ENCODE data around the gene SPANXB1.
"Not testable (repeated sequence)": the region's sequence is repeated elsewhere in the genome, so short reads cannot be mapped to it uniquely, and the experiment has no call there.

The SPANXB1 gene, protein sequence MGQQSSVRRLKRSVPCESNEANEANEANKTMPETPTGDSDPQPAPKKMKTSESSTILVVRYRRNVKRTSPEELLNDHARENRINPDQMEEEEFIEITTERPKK

DNA sequence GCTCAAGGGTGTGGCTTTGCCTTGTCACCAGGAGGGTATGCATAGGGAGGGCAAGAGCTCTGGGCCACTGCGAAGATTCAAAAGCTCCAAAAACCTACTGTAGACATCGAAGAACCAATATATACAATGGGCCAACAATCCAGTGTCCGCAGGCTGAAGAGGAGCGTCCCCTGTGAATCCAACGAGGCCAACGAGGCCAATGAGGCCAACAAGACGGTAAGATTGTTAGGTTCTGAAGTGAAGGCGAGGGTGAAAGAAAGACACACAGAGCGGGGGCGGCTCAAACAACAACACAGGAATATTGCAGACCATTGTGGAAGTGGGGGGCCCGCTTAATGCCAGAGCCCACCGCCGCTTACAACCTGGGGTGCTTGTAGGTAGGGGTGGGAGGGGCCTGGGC is at the start of gene SPANXB1:
SPANXB1 (plus strand) TSS at position 27 of the 400 bp plus-strand sequence; CDS start at position 127, 100 bp downstream.
- in situ Hi-C loops (cut with MboI; ENCODE audit: low sequenced_read_pairs, unreplicated experiment); DNase-seq (ENCODE audit: low spot score): not testable (repeated sequence)

DNA sequence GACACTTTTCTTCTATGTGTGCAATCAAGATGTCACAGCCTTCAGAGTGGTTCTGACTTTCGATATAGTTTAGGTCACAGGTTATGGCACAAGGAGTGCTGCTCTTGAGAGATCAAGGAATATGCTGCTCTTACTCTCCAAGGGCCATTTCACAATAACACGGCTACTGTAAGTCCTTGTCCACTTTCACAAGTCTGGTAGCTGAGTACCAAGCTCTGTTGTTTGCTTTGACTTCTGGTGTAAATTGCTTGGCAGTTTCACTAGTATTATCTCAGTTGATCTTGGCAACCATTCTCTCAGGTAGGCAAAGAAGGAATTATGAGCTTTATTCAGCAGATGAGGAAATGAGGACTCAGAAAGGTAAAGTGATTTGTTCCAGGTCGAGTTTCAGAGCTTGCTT is 35.4 kb upstream of the SPANXB1 start:
- no peak for DNase-seq (ENCODE audit: low spot score)
- TF ChIP-seq, protein P1, sequence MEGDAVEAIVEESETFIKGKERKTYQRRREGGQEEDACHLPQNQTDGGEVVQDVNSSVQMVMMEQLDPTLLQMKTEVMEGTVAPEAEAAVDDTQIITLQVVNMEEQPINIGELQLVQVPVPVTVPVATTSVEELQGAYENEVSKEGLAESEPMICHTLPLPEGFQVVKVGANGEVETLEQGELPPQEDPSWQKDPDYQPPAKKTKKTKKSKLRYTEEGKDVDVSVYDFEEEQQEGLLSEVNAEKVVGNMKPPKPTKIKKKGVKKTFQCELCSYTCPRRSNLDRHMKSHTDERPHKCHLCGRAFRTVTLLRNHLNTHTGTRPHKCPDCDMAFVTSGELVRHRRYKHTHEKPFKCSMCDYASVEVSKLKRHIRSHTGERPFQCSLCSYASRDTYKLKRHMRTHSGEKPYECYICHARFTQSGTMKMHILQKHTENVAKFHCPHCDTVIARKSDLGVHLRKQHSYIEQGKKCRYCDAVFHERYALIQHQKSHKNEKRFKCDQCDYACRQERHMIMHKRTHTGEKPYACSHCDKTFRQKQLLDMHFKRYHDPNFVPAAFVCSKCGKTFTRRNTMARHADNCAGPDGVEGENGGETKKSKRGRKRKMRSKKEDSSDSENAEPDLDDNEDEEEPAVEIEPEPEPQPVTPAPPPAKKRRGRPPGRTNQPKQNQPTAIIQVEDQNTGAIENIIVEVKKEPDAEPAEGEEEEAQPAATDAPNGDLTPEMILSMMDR (IDR thresholded peaks at IDR 0.05; ENCODE audit: borderline replicate concordance, control extremely low read depth, extremely low read depth, insufficient read depth, missing control alignments), result no peak
- in situ Hi-C loops (cut with MboI; ENCODE audit: low sequenced_read_pairs, unreplicated experiment), result no loop called here

DNA sequence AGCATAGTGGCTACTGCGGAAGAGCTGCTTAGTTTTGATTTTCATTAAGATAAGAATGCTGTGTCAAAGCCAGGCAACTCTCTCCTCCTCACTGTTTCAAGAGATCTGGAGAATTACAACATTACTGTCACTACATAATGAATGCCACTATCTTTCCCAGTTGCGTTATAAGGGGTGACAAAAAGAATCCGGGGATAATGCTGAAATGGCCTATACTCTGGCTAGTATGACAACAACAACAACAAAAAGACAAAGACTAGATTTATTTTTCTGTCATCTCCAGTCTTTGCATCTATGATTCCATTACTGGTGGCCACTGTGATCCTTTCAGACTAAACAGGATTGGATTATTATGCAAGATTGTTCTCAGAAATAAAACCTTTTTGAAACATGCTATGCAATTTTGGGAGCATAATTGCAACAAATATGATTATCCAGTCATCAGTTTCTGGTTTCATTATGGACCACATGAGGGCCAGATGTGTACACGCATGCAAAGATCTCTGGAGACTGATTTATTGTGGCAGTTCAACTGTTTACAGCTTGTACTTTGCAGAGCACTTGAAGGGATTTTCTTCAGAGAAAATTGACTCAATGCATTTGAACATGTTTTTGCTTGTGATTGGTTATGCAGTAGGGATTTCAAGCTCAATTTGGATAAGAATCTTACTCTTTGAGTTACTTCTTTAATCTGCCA is 31.1 kb upstream of the SPANXB1 start:
- in situ Hi-C loops (cut with MboI; ENCODE audit: low sequenced_read_pairs, unreplicated experiment), result no loop called here
- TF ChIP-seq, protein P1 (IDR thresholded peaks at IDR 0.05; ENCODE audit: borderline replicate concordance, control extremely low read depth, extremely low read depth, insufficient read depth, missing control alignments), result no peak

DNA sequence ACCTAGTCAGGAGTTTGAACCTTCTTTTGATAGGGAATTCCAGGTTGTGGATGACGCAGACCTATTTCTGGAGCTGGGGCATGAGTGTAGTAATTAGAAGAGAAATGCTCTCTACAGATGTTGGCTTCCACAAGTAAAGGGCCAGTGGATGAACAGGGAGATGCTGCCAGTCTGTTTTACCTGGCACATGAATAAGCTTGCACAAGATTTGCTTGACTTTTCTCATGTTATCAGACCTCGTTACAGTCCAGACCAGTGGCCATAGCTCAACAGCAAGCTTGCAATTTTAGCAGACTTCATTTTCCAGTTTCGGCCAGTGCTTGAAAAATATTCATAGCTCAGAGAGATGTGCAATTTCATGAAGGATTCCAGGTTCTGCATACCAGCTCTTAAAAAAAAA is 26.9 kb upstream of the SPANXB1 start:
- DNase-seq (ENCODE audit: low spot score), result no peak
- in situ Hi-C loops (cut with MboI; ENCODE audit: low sequenced_read_pairs, unreplicated experiment), result no loop called here
- TF ChIP-seq, protein P1 (IDR thresholded peaks at IDR 0.05; ENCODE audit: borderline replicate concordance, control extremely low read depth, extremely low read depth, insufficient read depth, missing control alignments), result no peak

More for the DNA sequence above, 31.1 kb upstream of the SPANXB1 start:
- DNase-seq (ENCODE audit: low spot score), result no peak

DNA sequence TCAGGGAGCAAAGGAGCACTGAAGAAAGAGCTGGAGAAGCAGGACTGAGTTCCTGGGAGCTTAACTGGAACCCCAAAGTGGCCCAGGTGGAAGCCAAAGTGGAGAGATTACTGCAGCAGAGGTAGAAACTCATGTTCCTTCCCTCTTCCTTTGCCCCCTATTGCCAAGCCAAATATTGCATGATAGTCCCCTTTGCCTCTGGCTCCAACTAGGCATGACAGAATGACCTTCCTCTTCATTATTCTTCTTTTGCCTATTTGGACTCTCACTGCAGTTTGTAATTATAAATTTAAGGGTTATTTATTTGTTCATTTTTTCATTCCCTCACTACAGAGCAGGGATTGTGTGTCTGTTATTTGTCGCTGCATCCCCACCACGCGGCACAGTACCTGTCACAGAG is 22.1 kb upstream of the SPANXB1 start:
- in situ Hi-C loops (cut with MboI; ENCODE audit: low sequenced_read_pairs, unreplicated experiment), result no loop called here
- no peak for DNase-seq (ENCODE audit: low spot score)
- TF ChIP-seq, protein P1 (IDR thresholded peaks at IDR 0.05; ENCODE audit: borderline replicate concordance, control extremely low read depth, extremely low read depth, insufficient read depth, missing control alignments), result no peak

DNA sequence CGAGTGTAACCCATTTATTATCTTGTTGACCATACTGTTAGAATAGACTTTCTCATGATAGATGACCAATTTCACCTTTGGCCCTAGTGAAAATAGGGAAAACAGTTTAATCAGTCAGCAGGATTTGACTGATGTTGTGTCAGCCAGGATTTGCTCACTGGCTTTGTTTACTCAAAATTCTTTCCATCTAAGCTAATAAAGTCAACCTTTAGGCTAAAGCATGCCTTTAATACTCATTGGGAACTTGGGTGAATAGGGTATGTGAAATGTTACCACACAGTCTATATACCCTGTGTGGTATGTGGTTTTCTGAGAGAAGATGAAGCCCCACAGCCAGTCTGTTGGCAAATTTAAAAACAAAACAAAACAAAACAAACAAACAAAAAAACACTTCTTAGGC is 18.7 kb upstream of the SPANXB1 start:
- DNase-seq (ENCODE audit: low spot score), result no peak
- TF ChIP-seq, protein P1 (IDR thresholded peaks at IDR 0.05; ENCODE audit: borderline replicate concordance, control extremely low read depth, extremely low read depth, insufficient read depth, missing control alignments), result no peak
- in situ Hi-C loops (cut with MboI; ENCODE audit: low sequenced_read_pairs, unreplicated experiment), result no loop called here

DNA sequence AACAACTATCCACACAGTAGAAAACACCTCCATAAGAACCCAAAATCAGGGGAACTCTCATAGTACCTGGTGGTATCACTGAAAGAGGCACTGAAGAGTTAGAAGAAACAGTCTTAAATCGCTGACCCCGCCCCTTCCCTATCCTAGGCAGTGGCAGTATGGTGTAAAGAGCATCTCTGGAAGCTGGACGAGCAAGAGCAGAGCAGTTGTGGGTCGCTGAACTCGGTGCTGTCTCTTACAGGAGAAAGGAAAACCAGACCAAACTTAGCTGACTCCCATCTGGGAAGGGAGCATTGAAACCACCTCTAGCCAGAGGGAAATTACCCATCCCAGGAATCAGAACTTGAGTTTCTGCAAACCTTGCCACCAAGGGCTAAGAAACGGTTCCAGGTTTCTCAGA is 2.8 kb downstream of the SPANXB1 start:
- DNase-seq (ENCODE audit: low spot score); in situ Hi-C loops (cut with MboI; ENCODE audit: low sequenced_read_pairs, unreplicated experiment): not testable (repeated sequence)

DNA sequence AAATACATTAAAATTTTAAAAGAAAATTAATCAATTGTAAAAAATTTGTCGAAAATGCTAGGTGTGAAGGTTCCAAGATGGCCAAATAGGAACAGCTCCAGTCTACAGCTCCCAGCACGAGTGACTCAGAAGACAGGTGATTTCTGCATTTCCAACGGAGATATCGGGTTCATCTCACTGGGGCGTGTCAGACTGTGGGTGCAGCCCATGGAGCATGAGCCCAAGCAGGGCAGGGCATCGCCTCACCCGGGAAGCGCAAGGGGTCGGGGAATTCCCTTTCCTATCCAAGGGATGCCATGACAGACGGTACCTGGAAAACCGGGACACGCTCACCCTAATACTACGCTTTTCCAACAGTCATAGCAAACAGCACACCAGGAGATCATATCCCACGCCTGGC is 41.9 kb downstream of the SPANXB1 start:
- DNase-seq (ENCODE audit: low spot score); in situ Hi-C loops (cut with MboI; ENCODE audit: low sequenced_read_pairs, unreplicated experiment): not testable (repeated sequence)

DNA sequence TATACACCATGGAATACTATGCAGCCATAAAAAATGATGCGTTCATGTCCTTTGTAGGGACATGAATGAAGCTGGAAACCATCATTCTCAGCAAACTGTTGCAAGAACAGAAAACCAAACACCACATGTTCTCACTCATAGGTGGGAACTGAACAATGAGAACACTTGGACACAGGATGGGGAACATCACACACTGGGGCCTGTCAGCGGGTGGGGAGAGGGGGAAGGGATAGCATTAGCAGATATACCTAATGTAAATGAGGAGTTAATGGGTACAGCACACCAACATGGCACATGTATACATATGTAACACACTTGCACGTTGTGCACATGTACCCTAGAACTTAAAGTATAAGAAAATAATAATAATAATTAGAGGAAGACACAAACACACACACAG is 47.5 kb downstream of the SPANXB1 start:
- DNase-seq (ENCODE audit: low spot score); in situ Hi-C loops (cut with MboI; ENCODE audit: low sequenced_read_pairs, unreplicated experiment): not testable (repeated sequence)

DNA sequence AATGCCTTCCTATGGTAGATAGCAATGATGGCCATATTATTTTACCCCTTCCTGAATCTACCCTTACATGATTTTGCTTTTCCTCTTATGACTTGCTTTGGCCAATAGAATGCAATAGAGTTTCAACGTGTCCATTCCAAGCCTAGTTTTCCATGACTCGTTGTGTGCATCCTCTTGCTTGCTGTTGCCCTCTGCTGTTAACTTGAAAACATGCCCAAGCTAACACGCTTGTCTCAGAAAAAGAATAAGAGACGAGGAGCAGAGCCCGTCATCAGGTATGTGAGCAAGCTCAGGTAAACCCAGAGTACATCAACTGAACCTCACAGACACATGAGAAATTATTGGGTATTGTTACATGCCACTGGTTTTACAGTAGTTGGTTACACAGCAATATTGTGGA is 49.7 kb downstream of the SPANXB1 start:
- DNase-seq (ENCODE audit: low spot score); in situ Hi-C loops (cut with MboI; ENCODE audit: low sequenced_read_pairs, unreplicated experiment): not testable (repeated sequence)
